GM12878 (cell line): ENCODE results near the gene FLAD1. TPM values are rescaled to one million over a fixed set of nuclear protein-coding genes. Genes with fewer than 3 reads are reported as not detected.

Source experiments
- ATAC-seq: fragments of 200-7000 bp; cut with Tn5 transposase; 3 replicates; pipeline ENCODE4 v1.9.1; 2020; ENCODE audit warnings: mild to moderate bottlenecking, moderate library complexity
- BruUV-seq: library from RNA; stranded (reverse); fragments of 400-500 nt; replicated peaks from 2 replicates; lab custom pipeline; 2021; lab: Mats Ljungman, UMichigan
- CTCF ChIA-PET: fragments of 300-600 bp; sonication (Branson Sonifier 250); formaldehyde crosslinking; extraction: SDS; loops from one replicate; lab custom pipeline; 2021; ENCODE audit warnings: inconsistent platforms; lab: Yijun Ruan, JAX
- POLR2A ChIA-PET: fragments of 350-600 bp; formaldehyde crosslinking; extraction: SDS; loops from one replicate; lab custom pipeline; 2021; ENCODE audit warnings: inconsistent platforms; lab: Charles Lee
- RAD21 ChIA-PET: fragments of 300-600 bp; sonication (Branson Sonifier 250); formaldehyde crosslinking; loops from one replicate; lab custom pipeline; 2023; ENCODE audit warnings: antibody characterized with exemption; ENCODE audit not compliant: unreplicated experiment; lab: Charles Lee
- SMC1A ChIA-PET: fragments of 300-600 bp; sonication (Branson Sonifier 250); formaldehyde crosslinking; loops from one replicate; lab custom pipeline; 2023; ENCODE audit not compliant: unreplicated experiment, uncharacterized antibody; lab: Charles Lee
- DNase-seq: peaks from one replicate; pipeline ENCODE4 v3.0.0-alpha.2; 2011; ENCODE audit warnings: low read depth, low spot score
- FAIRE-seq: peaks from 3 replicates; lab custom pipeline; 2011; peaks lifted over from hg19 to GRCh38; lab: Jason Lieb, UNC
- H2AFZ ChIP-seq: 2 replicates; pipeline ENCODE4 v1.6.0; 2011; ENCODE audit warnings: low read depth, low read length, control low read depth; ENCODE audit not compliant: control insufficient read depth
- H3K27ac ChIP-seq: 2 replicates; pipeline ENCODE4 v1.5.1; 2011; ENCODE audit warnings: control low read depth; ENCODE audit not compliant: control insufficient read depth, insufficient read depth
- H3K27me3 ChIP-seq, 2 experiments: replicated peaks in 1 of 2; 2 replicates each; pipeline versions ENCODE4 v1.6.0 to v1.6.1; 2011; ENCODE audit warnings: low read length in 1 of 2; ENCODE audit not compliant: control insufficient read depth in 2 of 2, insufficient read depth in 2 of 2
- H3K36me3 ChIP-seq, 2 experiments: 2 replicates each; pipeline ENCODE4 v1.5.1; 2011; ENCODE audit warnings: low read length in 1 of 2; ENCODE audit not compliant: control insufficient read depth in 2 of 2, insufficient read depth in 2 of 2
- H3K4me1 ChIP-seq: 2 replicates; pipeline ENCODE4 v1.6.1; 2011; ENCODE audit warnings: mild to moderate bottlenecking, low read length, moderate library complexity, mixed read lengths; ENCODE audit not compliant: control insufficient read depth, insufficient read depth
- H3K4me2 ChIP-seq: 2 replicates; pipeline ENCODE4 v1.6.0; 2011; ENCODE audit warnings: control low read depth; ENCODE audit not compliant: control insufficient read depth, insufficient read depth
- H3K4me3 ChIP-seq: fragments of 200-600 bp; sonication (generic); 2 replicates; pipeline ENCODE4 v1.5.1; 2016
- H3K79me2 ChIP-seq: 2 replicates; pipeline ENCODE4 v1.6.0; 2011; ENCODE audit warnings: low read length; ENCODE audit not compliant: control insufficient read depth, insufficient read depth
- H3K9ac ChIP-seq: 2 replicates; pipeline ENCODE4 v1.8.0; 2011; ENCODE audit warnings: low read length, control low read depth, mixed read lengths; ENCODE audit not compliant: control insufficient read depth, insufficient read depth
- H3K9me3 ChIP-seq: replicated peaks from 3 replicates; pipeline ENCODE4 v1.5.1; 2011; ENCODE audit warnings: mild to moderate bottlenecking, low read length; ENCODE audit not compliant: control insufficient read depth, insufficient read depth
- H4K20me1 ChIP-seq: 2 replicates; pipeline ENCODE4 v1.6.0; 2011; ENCODE audit not compliant: control insufficient read depth, insufficient read depth
- BACH1 ChIP-seq: fragments of 450-650 bp; IDR thresholded peaks from 2 replicates; pipeline ENCODE4 v1.6.1; 2017; ENCODE audit warnings: mild to moderate bottlenecking, borderline replicate concordance
- CBFB ChIP-seq: IDR thresholded peaks from 2 replicates; pipeline ENCODE4 v1.6.1; 2016; ENCODE audit warnings: antibody characterized with exemption, low read depth
- CHD1 ChIP-seq: IDR thresholded peaks from 2 replicates; pipeline ENCODE4 v1.6.1; 2012; ENCODE audit warnings: low read depth, low read length, improper control_type of control experiment
- GATAD2B ChIP-seq: fragments of 450-650 bp; conservative IDR thresholded peaks from 2 replicates; pipeline ENCODE4 v1.6.1; 2017; ENCODE audit warnings: low read depth, mild to moderate bottlenecking, moderate library complexity
- HCFC1 ChIP-seq: fragments of 150-350 bp; IDR thresholded peaks from 2 replicates; pipeline ENCODE4 v1.6.1; 2014; ENCODE audit warnings: low read length
- MTA3 ChIP-seq: IDR thresholded peaks from 2 replicates; pipeline ENCODE4 v1.6.1; 2012; ENCODE audit warnings: low read length, inconsistent platforms, borderline replicate concordance
- SKIL ChIP-seq: fragments of 450-650 bp; IDR thresholded peaks from 2 replicates; pipeline ENCODE4 v1.6.1; 2017; ENCODE audit warnings: mild to moderate bottlenecking, low read depth, inconsistent platforms; ENCODE audit not compliant: poor library complexity, severe bottlenecking
- SREBF2 ChIP-seq: IDR thresholded peaks from 2 replicates; pipeline ENCODE4 v1.6.1; 2012; ENCODE audit warnings: mild to moderate bottlenecking, low read length
- TCF7 ChIP-seq: IDR thresholded peaks from 2 replicates; pipeline ENCODE4 v1.6.1; 2014; ENCODE audit warnings: antibody characterized with exemption, borderline replicate concordance
- USF2 ChIP-seq: IDR thresholded peaks from 2 replicates; pipeline ENCODE4 v1.6.1; 2011; ENCODE audit warnings: low read depth, low read length, improper control_type of control experiment, borderline replicate concordance
- ZNF274 ChIP-seq: IDR thresholded peaks from one replicate; pipeline ENCODE4 v1.8.0; 2011; ENCODE audit not compliant: insufficient read length, insufficient read depth
- WGBS: methylation state at CpG from one replicate; pipeline ENCODE4 v1.1.6; 2016; ENCODE audit warnings: low lambda C conversion rate; ENCODE audit not compliant: insufficient replicate concordance, insufficient coverage; ENCODE audit errors: missing lambda C conversion rate; 5-methylcytosine and 5-hydroxymethylcytosine counted together
- in situ Hi-C: fragments of 300-500 bp; cut with MboI; formaldehyde crosslinking; loops from 9 replicates; pipeline ENCODE4 v1.14.3; 2018; ENCODE audit warnings: mixed read lengths
- intact Hi-C: fragments of 100-400 bp; cut with micrococcal nuclease; formaldehyde crosslinking; loops from one replicate; pipeline ENCODE4 v1.14.2; 2022; ENCODE audit not compliant: unreplicated experiment
- polyA plus RNA-seq, 11 experiments: library from polyadenylated mRNA; depleted of rRNA in 4 of 11; unstranded in 6 of 11; stranded (reverse) in 5 of 11; fragments of >200 nt; fragmentation: Nextera tagmentation in 4 of 11; fragmentation: Illumina TruSeq in 1 of 11; extraction: Ambion mirVana in 4 of 11; extraction: Trizol in 1 of 11; gene quantifications; 1 replicate in 1 of 11; 2 replicates in 10 of 11; pipeline versions ENCODE4 v1.2.1 to v1.2.3, GENCODE V29; 2011 to 2016; ENCODE audit warnings: inconsistent platforms in 2 of 11, missing spikeins in 2 of 11, low read depth in 1 of 11
- total RNA-seq, 4 experiments: library from RNA; depleted of rRNA in 3 of 4; stranded (reverse); fragments of >200 nt in 3 of 4; fragmentation: Illumina TruSeq in 1 of 4; extraction: Trizol in 1 of 4; gene quantifications; 2 replicates each; pipeline versions ENCODE4 v1.2.1 to v1.2.3, GENCODE V29; 2013 to 2021

FLAD1 gene
- total and polyA plus RNA-seq, 10 of the 15 experiments (the other 5 are each of a cell fraction or from before 2014, with no cell fraction given): 22.9 to 93.4 (median 56.6) TPM

- Histone ChIP-seq H2AFZ (no peak overlapping the region), H3K27ac (no peak overlapping the region), H3K9me3 (no peaks in the 10 kb centered on the region), H3K79me2 (peaks cover 2% of the 10 kb centered on the region), H3K4me3 (no peak overlapping the region), H3K9ac (no peak overlapping the region), H3K27me3 (no peaks in the 10 kb centered on the region), H3K4me1 (peaks cover 12% of the 10 kb centered on the region), H4K20me1 (no peaks in the 10 kb centered on the region), H3K4me2 (no peak overlapping the region), H3K36me3 (no peaks in the 10 kb centered on the region)
- TF ChIP-seq TCF7 (no peak), HCFC1 (no peak), CBFB (no peak), CHD1 (no peak), BACH1 (no peak), SREBF2 (no peak), SKIL (no peak), MTA3 (no peak), USF2 (no peak), GATAD2B (no peak), ZNF274 (no peak)
- DNase-seq: no peak
- no TSS peak for BruUV-seq
- ATAC-seq: no peak
- CTCF ChIA-PET: interaction anchor here (0.6 to 11.0 kb wide), 7 partner anchors 16 to 438 kb away, joined by 3 to 226 read pairs (median 4); partner anchors contain the start of genes CKS1B, FLAD1, PBXIP1 and SHC1
- FAIRE-seq: no peak
- intact Hi-C loops (no loop called here), in situ Hi-C loops (no loop called here)
- RAD21 ChIA-PET: interaction anchor here (0.6 to 3.0 kb wide), 4 partner anchors 21 to 392 kb away, joined by 3 to 12 read pairs (median 4); partner anchors contain the start of gene SHC1
- POLR2A ChIA-PET: interaction anchor here (0.6 to 3.4 kb wide), 7 partner anchors 13 to 399 kb away, joined by 3 to 13 read pairs (median 5); partner anchors contain the start of genes FLAD1, PYGO2 and SHC1
- SMC1A ChIA-PET: interaction anchor here (1.9 to 8.1 kb wide), 4 partner anchors 14 to 41 kb away, joined by 7 to 69 read pairs (median 19); partner anchors contain the start of genes CKS1B, FLAD1, PBXIP1 and SHC1
- WGBS: 91% methylated on average over 15 of the region's 15 CpGs
Measured at GRCh38 chr1:154996966-154997701, 14.0 kb downstream of the FLAD1 start.
